ENCODE results near the gene FANCC.
A peak's percentile ranks its signal among the peaks of the same experiment; 100 is the strongest.

Gene FANCC

GRCh38 chr9:95142315-95142714, 175.2 kb downstream of the FANCC start:
- no peaks in the 10 kb centered on the region for H4K20me1 ChIP-seq (ENCODE audit: insufficient read depth, low read length)
- no peaks in the 10 kb centered on the region for H3K79me2 ChIP-seq (ENCODE audit: insufficient read depth, low read length)
- H3K4me2 ChIP-seq (ENCODE audit: insufficient read depth, low read length): no peak overlapping the region
- H3K36me3 ChIP-seq (ENCODE audit: insufficient read depth, low read length): no peaks in the 10 kb centered on the region
- ATAC-seq (ENCODE audit: insufficient read depth, low read depth) (no peak), DNase-seq (no peak)
- H3K9ac ChIP-seq (ENCODE audit: low read depth, low read length): no peak overlapping the region
- no peak overlapping the region for H3K4me3 ChIP-seq (ENCODE audit: low read depth in 1 of 2, low read length in 2 of 2)
- no peaks in the 10 kb centered on the region for H3K4me1 ChIP-seq (ENCODE audit: insufficient read depth, low read length)
- no peak overlapping the region for H2AFZ ChIP-seq (ENCODE audit: low read depth, low read length)
- H3K27me3 ChIP-seq (ENCODE audit: insufficient read depth, low read length, poor library complexity): no peaks in the 10 kb centered on the region
- no peak overlapping the region for H3K27ac ChIP-seq (ENCODE audit: low read length)
- H3K9me3 ChIP-seq (ENCODE audit: insufficient read depth, low read length, severe bottlenecking): no peaks in the 10 kb centered on the region
- TF ChIP-seq EZH2 (IDR thresholded peaks at IDR 0.05; ENCODE audit: borderline replicate concordance, low read depth, low read length, severe bottlenecking) (no peak), CTCF (IDR thresholded peaks at IDR 0.05; ENCODE audit: borderline replicate concordance, extremely low read depth, low read length, poor library complexity, severe bottlenecking) (no peak)

- H3K4me1 ChIP-seq (ENCODE audit: insufficient read depth, low read length): no peaks in the 10 kb centered on the region
- no peaks in the 10 kb centered on the region for H3K79me2 ChIP-seq (ENCODE audit: insufficient read depth, low read length)
- no peak for TF ChIP-seq EZH2 (IDR thresholded peaks at IDR 0.05; ENCODE audit: borderline replicate concordance, low read depth, low read length, severe bottlenecking)
- TF ChIP-seq CTCF (IDR thresholded peaks at IDR 0.05; ENCODE audit: borderline replicate concordance, extremely low read depth, low read length, poor library complexity, severe bottlenecking): no peak
- H4K20me1 ChIP-seq (ENCODE audit: insufficient read depth, low read length): no peaks in the 10 kb centered on the region
- H3K9ac ChIP-seq (ENCODE audit: low read depth, low read length): no peak overlapping the region
- no peaks in the 10 kb centered on the region for H3K9me3 ChIP-seq (ENCODE audit: insufficient read depth, low read length, severe bottlenecking)
- no peaks in the 10 kb centered on the region for H3K27me3 ChIP-seq (ENCODE audit: insufficient read depth, low read length, poor library complexity)
- no peak for DNase-seq
- ATAC-seq (ENCODE audit: insufficient read depth, low read depth): no peak
- H3K4me2 ChIP-seq (ENCODE audit: insufficient read depth, low read length): no peak overlapping the region
- H3K27ac ChIP-seq (ENCODE audit: low read length): no peak overlapping the region
- no peak overlapping the region for H3K4me3 ChIP-seq (ENCODE audit: low read depth in 1 of 2, low read length in 2 of 2)
- H2AFZ ChIP-seq (ENCODE audit: low read depth, low read length): no peak overlapping the region
- no peaks in the 10 kb centered on the region for H3K36me3 ChIP-seq (ENCODE audit: insufficient read depth, low read length)
Observed at GRCh38 chr9:95140821-95141220, 176.7 kb downstream of the FANCC start.

- Histone ChIP-seq H3K9me3 (ENCODE audit: insufficient read depth, low read length, severe bottlenecking) (no peaks in the 10 kb centered on the region), H3K4me3 (ENCODE audit: low read depth in 1 of 2, low read length in 2 of 2) (no peak overlapping the region), H2AFZ (ENCODE audit: low read depth, low read length) (no peak overlapping the region), H3K4me2 (ENCODE audit: insufficient read depth, low read length) (no peak overlapping the region), H4K20me1 (ENCODE audit: insufficient read depth, low read length) (no peaks in the 10 kb centered on the region), H3K27ac (ENCODE audit: low read length) (no peak overlapping the region), H3K36me3 (ENCODE audit: insufficient read depth, low read length) (no peaks in the 10 kb centered on the region), H3K4me1 (ENCODE audit: insufficient read depth, low read length) (no peaks in the 10 kb centered on the region), H3K9ac (ENCODE audit: low read depth, low read length) (no peak overlapping the region), H3K79me2 (ENCODE audit: insufficient read depth, low read length) (no peaks in the 10 kb centered on the region), H3K27me3 (ENCODE audit: insufficient read depth, low read length, poor library complexity) (no peaks in the 10 kb centered on the region)
- DNase-seq (no peak), ATAC-seq (ENCODE audit: insufficient read depth, low read depth) (no peak)
- TF ChIP-seq EZH2 (IDR thresholded peaks at IDR 0.05; ENCODE audit: borderline replicate concordance, low read depth, low read length, severe bottlenecking): no peak
- no peak for TF ChIP-seq CTCF (IDR thresholded peaks at IDR 0.05; ENCODE audit: borderline replicate concordance, extremely low read depth, low read length, poor library complexity, severe bottlenecking)
Observed at GRCh38 chr9:95139126-95139525, 178.4 kb downstream of the FANCC start.

- Histone ChIP-seq H2AFZ (ENCODE audit: low read depth, low read length) (no peak overlapping the region), H3K27me3 (ENCODE audit: insufficient read depth, low read length, poor library complexity) (no peaks in the 10 kb centered on the region), H3K36me3 (ENCODE audit: insufficient read depth, low read length) (no peaks in the 10 kb centered on the region), H3K9me3 (ENCODE audit: insufficient read depth, low read length, severe bottlenecking) (no peaks in the 10 kb centered on the region), H3K4me1 (ENCODE audit: insufficient read depth, low read length) (no peaks in the 10 kb centered on the region), H3K27ac (ENCODE audit: low read length) (no peak overlapping the region), H3K9ac (ENCODE audit: low read depth, low read length) (no peak overlapping the region), H4K20me1 (ENCODE audit: insufficient read depth, low read length) (no peaks in the 10 kb centered on the region), H3K4me2 (ENCODE audit: insufficient read depth, low read length) (no peak overlapping the region), H3K4me3 (ENCODE audit: low read depth in 1 of 2, low read length in 2 of 2) (no peak overlapping the region), H3K79me2 (ENCODE audit: insufficient read depth, low read length) (no peaks in the 10 kb centered on the region)
- 0 out of 3 replicates have a peak, but pooled peaks have one; percentile 33 for ATAC-seq (ENCODE audit: insufficient read depth, low read depth)
- TF ChIP-seq CTCF (IDR thresholded peaks at IDR 0.05; ENCODE audit: borderline replicate concordance, extremely low read depth, low read length, poor library complexity, severe bottlenecking): no peak
- no peak for TF ChIP-seq EZH2 (IDR thresholded peaks at IDR 0.05; ENCODE audit: borderline replicate concordance, low read depth, low read length, severe bottlenecking)
- no peak for DNase-seq
Observed at GRCh38 chr9:95138474-95138873, 179.0 kb downstream of the FANCC start.

Data from DND-41 (cell line).